GM23338 (cell line): Measurements from ENCODE around the gene SPATA31D3.

Experiments
- CREB1 ChIP-seq: fragments of 250-450 bp; sonication (Bioruptor Pico); IDR thresholded peaks from 2 replicates; pipeline ENCODE4 v1.5.0; 2020; ENCODE audit warnings: low read depth, mild to moderate bottlenecking, moderate library complexity
- CTCF ChIP-seq, 2 experiments: fragments of 200-600 bp in 1 of 2; sonication (generic) in 1 of 2; conservative IDR thresholded peaks; 2 replicates each; pipeline versions ENCODE4 v1.5.1 to v1.6.1; 2016 to 2017; ENCODE audit warnings: antibody characterized with exemption in 2 of 2, low read depth in 2 of 2, mild to moderate bottlenecking in 2 of 2, moderate library complexity in 1 of 2
- EZH2 ChIP-seq: fragments of 200-600 bp; sonication (generic); IDR thresholded peaks from one replicate; pipeline ENCODE4 v1.8.0; 2017; ENCODE audit warnings: antibody characterized with exemption, mild to moderate bottlenecking, low read depth; ENCODE audit not compliant: unreplicated experiment
- EZH2phosphoT487 ChIP-seq: fragments of 200-600 bp; sonication (generic); IDR thresholded peaks from one replicate; pipeline ENCODE4 v1.8.1; 2018; ENCODE audit warnings: antibody characterized with exemption; ENCODE audit not compliant: unreplicated experiment
- NANOG ChIP-seq: IDR thresholded peaks from 2 replicates; pipeline ENCODE4 v1.6.1; 2016; ENCODE audit warnings: antibody characterized with exemption, borderline replicate concordance
- POLR2AphosphoS5 ChIP-seq: IDR thresholded peaks from 2 replicates; pipeline ENCODE4 v1.6.1; 2016; ENCODE audit warnings: antibody characterized with exemption, low read depth
- REST ChIP-seq: IDR thresholded peaks from one replicate; pipeline ENCODE4 v1.6.1; 2018; ENCODE audit warnings: antibody characterized with exemption; ENCODE audit not compliant: unreplicated experiment
- ZNF114 ChIP-seq: fragments of 250-450 bp; sonication (Bioruptor Pico); IDR thresholded peaks from 2 replicates; pipeline ENCODE4 v1.5.0; 2020; ENCODE audit warnings: mild to moderate bottlenecking, moderate library complexity

GRCh38 chr9:81976351-81976750 lies 33.1 kb downstream of the SPATA31D3 start:
- TF ChIP-seq CTCF (conservative IDR thresholded peaks at IDR 0.05; ENCODE audit: low read depth in 2 of 2), result peak; percentile 16 to 47; a peak in 2 of 4 replicates
- TF ChIP-seq EZH2, result no peak
- TF ChIP-seq POLR2AphosphoS5, result no peak
- TF ChIP-seq EZH2phosphoT487, result no peak
- TF ChIP-seq NANOG, result no peak
- no peak for TF ChIP-seq ZNF114 (CRISPR knock-in tag)
- TF ChIP-seq REST, result no peak
- no peak for TF ChIP-seq CREB1
